TTC549 (cell line): Measurements from ENCODE around the gene CDH24.
"Not testable (repeated sequence)": the region's sequence is repeated elsewhere in the genome, so short reads cannot be mapped to it uniquely, and the experiment has no call there.

Source experiments
- FAIRE-seq: peaks from 2 replicates; lab custom pipeline; 2012; peaks lifted over from hg19 to GRCh38; lab: Jason Lieb, UNC

The CDH24 gene

GRCh38 chr14:23015618-23016017 lies 41.7 kb downstream of the CDH24 start:
- FAIRE-seq: no peak

DNA sequence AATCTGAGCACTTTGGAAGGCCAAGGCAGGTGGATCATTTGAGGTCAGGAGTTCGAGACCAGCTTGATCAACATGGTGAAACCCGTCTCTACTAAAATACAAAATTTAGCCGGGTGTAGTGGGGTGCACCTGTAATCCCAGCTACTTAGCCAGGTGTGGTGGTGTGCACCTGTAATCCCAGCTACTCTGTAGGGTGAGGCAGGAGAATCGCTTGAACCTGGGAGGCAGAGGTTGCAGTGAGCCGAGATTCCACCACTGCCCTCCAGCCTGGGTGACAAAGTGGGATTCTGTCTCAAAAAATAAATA lies 43.6 kb downstream of the CDH24 start:
- not testable (repeated sequence) for FAIRE-seq

GRCh38 chr14:23013054-23013748 lies 44.1 kb downstream of the CDH24 start:
- no peak for FAIRE-seq

DNA sequence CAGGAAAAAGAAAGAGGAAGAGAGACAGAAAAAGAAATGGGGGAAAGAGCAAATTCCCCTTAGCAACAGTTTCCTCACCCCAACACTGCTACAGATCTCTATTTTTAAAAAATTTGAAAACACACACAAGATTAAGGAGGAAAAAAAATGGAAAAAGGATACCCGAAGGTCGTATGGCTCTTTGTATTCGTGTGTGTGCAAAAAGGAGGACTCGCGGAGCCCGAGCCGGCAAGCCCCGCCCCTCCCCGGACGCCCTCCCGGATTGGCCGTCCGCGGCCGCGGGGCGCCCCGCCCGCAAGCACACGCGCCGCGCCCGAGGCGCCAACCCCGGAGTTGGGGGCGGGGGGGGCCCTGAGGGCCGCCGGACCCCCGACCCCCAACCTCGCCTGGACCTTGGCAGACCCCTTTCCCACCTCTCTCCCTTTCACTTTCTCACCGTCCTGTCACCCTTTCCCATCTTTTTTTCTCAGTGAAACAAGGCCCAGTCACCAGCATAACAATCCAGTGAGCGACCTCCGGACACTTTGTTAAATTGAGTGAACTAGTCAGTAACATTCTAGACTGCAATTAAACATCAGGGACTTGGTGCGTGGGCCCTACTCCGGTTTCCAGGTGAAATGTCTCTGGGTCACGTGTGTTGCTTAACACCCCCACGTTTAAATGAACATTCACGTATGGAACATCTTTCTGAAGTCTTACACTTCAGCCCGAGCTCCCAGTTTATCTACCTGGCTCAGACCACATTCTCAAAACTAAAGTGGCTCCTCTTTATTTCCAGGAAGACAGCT lies 47.2 kb downstream of the CDH24 start, which contains the start of gene C14orf93:
Gene C14orf93, minus strand, starts transcription at position 205 of the 788 bp plus-strand sequence. CDS start 11,120 bp downstream, outside the sequence.
- no peak for FAIRE-seq

GRCh38 chr14:23009483-23009938 lies 47.8 kb downstream of the CDH24 start:
- no peak for FAIRE-seq

- no peak for FAIRE-seq
Measured at GRCh38 chr14:23008831-23009230, 48.5 kb downstream of the CDH24 start.

GRCh38 chr14:23006544-23007419 lies 50.5 kb downstream of the CDH24 start:
- FAIRE-seq: peak; percentile 80

GRCh38 chr14:23006188-23006534 lies 51.2 kb downstream of the CDH24 start:
- FAIRE-seq: no peak

- FAIRE-seq: no peak
Measured at GRCh38 chr14:23005451-23006187, 51.7 kb downstream of the CDH24 start.

- not testable (repeated sequence) for FAIRE-seq
Measured at GRCh38 chr14:23004274-23004673, 53.0 kb downstream of the CDH24 start.

GRCh38 chr14:23002592-23002991 lies 54.7 kb downstream of the CDH24 start:
- no peak for FAIRE-seq

DNA sequence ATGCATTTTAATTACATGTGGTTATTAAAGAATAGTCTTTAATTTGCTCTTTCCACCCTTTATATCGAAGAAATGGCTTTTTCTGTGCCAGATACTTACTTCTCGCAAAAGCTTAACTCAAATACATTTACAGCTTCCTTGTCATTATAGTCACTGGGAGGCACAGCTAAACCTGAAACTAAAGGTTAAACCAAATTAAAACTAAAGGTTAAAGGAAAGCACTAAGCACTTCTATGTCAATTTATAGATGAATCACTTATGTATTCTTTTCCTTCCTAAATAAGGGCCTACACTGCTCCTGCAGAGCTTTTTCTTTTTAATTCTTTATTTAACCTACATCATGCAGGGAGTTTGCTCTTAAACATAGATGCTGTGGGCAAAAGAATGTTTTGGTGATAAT lies 56.5 kb downstream of the CDH24 start:
- FAIRE-seq: no peak

- FAIRE-seq: no peak
Measured at GRCh38 chr14:22998329-22999012, 58.8 kb downstream of the CDH24 start.

DNA sequence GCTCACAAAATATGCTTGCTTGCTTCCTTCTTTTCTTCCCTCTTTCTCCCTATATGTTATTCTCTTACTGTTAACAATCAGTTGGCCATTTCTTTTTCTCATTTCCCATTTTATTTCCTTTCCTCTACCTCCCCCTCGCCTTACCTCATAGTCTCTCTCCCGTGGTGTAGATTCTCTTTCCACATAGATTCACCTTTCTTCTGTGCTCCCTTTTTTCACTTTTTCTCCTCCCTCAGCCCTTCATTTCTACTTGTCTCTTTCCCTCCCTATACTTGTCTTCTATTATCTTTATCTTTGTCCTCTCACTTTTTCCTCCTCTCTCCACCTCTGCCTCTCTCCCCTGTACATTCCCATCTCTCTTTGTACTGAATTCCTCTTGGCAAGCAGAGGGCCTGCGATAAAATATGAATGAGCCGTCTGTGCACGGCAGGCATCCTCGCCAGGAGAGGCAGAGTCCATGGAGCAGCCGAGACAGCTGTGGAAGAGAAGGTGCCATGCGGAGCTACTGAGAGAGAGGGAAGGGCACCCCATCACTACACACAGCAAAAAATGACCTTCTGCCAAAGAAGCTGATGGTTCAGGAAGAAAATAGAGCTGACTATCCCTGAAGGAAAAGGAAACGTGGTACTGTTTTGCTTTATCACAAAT lies 59.5 kb downstream of the CDH24 start:
- no peak for FAIRE-seq
